HG03060 (cell line): Measurements from ENCODE around the gene DEPP1.
A peak's percentile ranks its signal among the peaks of the same experiment; 100 is the strongest.

Experiments
- ATAC-seq: cut with Tn5 transposase; IDR thresholded peaks from one replicate; pipeline ENCODE4 v1.9.1; 2021; ENCODE audit warnings: low read depth, moderate number of reproducible peaks; ENCODE audit not compliant: unreplicated experiment

DEPP1 gene

GRCh38 chr10:44980309-44981171 is 1.9 kb upstream of the DEPP1 start:
- no peak for ATAC-seq

GRCh38 chr10:44979281-44980191 is 927 bp upstream of the DEPP1 start:
- no peak for ATAC-seq

DNA sequence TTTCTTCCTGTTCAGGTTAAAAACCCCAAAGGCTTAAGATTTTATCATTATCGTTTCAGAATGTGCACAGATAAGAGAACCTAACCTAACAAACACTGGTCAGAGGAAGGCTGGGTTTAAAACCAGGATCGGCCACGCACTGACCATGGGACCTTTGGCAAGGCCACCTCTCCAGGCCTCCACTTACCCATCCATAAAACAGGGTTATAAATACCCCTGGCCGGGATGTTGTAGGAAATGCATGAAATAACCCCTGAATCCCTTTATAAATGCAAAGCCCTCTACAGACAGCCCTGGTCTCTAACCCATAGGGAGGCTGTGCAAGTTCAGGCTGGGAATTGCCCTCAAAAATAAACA is 418 bp downstream of the DEPP1 start:
- ATAC-seq = no peak

DNA sequence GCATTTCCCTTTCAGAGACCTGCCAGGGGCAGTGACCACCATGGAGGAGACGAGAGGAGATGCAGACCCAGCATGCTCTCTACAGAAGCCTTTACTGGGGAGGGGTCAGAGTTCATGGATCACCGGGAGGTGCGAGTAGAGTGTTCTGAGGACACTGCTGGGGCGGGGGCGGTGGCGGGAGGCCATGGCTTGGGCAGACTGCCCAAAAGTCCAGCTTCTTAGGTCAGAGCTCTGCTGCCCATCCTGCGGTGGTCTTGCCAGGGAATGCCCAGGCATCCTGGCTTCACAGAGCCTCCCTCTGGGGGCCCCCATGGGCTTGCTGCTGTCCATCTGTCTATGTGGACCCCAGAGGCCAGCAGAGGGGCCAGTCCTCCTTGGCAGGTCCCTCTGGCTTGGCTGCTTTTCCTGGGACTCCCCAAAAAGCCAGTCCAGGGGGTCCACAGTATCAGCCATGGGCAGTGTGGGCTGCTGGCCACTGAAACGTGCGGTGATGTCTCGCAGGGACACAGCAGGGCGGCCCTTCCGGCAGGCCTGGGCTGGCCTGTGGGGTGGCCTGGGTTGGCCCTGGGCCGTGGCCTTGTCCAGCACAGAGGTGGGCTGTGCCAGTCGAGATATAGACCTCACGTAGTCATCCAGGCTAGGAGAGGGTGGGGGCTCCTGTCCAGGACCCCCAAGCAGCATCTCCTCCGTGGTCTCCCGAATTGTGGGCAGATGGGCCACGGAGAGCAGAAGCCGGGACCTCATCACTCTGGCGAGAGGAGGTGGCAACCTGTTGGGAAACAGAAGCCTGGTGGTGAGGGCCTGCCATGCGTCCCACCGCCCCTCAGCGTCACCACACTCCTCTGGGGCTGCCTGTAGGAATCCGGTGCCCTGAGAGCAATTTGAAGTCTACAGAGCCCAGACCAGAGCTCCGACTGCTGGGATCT is 1.1 kb downstream of the DEPP1 start:
- ATAC-seq = no peak

GRCh38 chr10:44976352-44977198 is 2.0 kb downstream of the DEPP1 start:
- no peak for ATAC-seq

- ATAC-seq = no peak
Observed at GRCh38 chr10:44975431-44976331, 2.9 kb downstream of the DEPP1 start.

DNA sequence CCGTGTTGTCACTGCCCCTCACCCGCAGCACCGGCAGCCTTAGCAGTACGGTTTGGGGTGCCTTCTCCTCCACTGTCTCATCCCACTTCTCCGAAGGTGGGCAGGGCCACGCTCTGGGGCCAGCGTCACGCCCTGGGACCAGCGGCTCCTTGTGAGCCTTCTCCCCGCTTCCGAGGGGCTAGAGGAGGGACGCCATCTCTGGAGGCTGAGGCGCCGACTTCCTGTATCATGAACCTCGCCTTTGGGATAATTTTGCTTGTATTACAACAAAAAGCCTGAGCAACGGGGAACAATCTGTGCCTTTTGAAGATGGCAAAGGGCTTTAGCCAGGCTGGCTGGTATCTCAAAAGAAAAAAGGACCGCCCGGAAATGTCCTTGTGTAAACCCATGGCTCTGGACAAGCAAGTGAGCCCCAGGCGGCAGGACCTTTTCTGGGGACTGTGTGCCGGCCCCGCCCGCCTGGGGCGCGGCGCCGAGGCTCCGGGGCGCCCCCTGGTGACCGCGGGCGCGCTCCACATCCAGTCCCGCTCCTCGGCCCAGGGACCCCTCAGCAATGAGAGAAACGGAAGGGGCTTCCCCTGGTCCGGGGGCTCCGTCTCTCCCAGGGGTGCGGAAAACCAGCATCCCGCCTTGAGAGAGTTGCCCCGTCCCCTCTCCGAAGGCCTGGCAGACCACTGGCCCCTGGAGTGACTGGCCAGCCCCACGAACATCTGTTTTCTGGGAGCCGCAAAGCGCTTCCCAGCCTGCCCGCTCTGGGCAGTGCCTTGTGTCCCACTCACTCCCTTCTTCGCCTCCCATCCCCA is 3.8 kb downstream of the DEPP1 start:
- ATAC-seq = peak; percentile 30

DNA sequence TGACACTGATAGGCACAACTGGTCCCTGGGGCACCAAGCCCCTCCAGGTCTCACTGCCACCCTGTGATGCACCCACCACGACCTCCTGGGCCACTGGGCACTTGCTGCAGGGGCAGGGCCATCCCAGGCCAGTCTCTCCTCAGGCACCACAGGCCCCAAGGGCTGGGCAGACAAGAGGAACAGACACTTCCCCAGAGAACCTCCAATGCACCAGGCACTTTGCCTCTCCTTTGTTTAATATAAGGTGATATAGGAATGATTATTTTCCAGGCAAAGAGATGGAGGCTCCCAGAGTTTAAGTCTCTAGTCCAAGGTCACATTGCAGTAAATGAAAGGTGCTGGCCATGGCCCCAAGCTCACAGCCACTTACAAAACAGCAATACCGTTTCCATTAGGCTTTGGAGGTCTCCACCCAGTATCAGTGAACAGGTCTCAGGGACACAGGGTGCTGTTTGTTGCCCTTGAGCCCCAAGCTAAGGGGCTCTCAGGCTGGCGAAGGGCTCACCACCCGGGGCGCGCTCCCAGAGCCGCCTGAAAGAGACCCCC is 4.5 kb downstream of the DEPP1 start:
- ATAC-seq = no peak

DNA sequence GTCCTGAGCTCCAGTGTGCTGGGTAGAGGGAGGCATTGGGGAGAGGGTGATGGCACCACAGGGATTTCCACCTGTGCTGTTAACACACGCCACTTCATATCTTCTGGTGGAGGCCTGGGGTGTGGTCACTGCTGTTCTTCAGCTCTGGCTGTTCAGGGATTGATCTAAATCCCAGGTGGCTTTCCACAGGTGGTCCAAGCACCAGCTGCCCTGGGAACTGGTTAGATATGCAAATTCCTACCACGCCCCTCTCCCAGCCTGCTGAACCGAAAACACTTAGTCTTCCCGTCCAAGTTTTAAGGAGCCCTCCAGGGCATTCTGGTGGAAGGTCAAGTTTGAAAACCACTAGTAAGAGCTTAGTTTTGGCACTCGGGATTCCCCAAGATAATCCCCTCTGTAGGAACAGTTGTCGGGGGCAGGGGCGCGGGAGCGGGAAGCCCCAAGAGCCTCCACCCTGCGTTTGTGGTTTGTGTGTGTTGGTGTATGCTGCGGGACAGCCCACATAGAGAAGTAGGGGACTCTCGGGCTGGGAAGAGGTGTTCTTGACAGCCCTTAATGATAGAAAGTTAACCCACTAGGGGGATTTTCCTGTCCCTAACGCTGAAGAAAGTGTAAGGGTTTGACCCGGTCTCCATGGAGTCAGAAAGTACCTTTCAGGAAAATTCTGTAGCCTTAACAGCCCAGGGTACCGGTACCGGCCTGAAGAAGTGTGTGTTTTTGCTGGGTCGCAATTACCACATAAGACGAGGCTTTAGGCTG is 5.1 kb downstream of the DEPP1 start:
- ATAC-seq = no peak

DNA sequence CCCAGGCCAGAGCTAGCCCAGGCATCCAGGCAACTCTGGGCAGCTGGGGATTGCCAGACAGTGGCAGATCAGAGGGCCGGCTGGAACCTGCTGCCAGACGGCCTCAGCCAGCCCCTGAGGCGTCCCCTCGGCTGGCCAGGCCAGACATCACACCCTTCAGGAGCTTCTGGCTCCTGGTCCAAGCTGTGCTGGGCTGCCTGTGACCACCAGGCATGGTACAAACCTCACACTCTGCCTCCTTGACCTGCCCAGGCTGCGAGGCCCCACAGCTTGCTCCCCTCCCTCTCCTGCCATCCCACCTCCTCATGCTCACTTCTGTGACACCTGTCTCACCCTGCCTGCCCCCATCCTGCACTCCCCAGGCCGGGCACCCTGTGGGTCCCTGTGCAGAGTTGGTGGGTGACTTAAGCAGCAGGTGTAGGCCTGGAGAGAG is 5.7 kb downstream of the DEPP1 start:
- ATAC-seq = no peak

GRCh38 chr10:44971935-44972757 is 6.5 kb downstream of the DEPP1 start:
- no peak for ATAC-seq

DNA sequence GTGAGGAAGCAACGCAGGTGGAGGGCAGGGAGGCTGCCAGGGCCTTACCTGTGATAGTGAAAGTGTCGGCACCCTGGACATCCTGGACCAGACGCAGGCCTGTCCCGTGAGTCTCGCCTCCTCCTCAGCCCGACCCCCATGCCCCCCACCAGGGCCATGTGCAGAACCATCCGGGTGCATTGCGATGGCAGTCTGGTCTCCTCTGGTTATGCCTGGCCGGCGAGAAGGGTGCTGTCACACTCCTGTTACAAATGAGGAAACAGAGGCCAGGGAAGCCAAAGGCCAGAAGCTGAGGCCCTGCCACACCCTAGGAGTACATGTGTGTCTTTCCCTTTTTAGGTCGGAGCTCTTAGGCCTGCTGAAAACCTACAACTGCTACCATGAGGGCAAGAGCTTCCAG is 7.2 kb downstream of the DEPP1 start:
- no peak for ATAC-seq

- no peak for ATAC-seq
Observed at GRCh38 chr10:44970812-44971395, 7.7 kb downstream of the DEPP1 start.

- no peak for ATAC-seq
Observed at GRCh38 chr10:44969854-44970253, 8.8 kb downstream of the DEPP1 start.

DNA sequence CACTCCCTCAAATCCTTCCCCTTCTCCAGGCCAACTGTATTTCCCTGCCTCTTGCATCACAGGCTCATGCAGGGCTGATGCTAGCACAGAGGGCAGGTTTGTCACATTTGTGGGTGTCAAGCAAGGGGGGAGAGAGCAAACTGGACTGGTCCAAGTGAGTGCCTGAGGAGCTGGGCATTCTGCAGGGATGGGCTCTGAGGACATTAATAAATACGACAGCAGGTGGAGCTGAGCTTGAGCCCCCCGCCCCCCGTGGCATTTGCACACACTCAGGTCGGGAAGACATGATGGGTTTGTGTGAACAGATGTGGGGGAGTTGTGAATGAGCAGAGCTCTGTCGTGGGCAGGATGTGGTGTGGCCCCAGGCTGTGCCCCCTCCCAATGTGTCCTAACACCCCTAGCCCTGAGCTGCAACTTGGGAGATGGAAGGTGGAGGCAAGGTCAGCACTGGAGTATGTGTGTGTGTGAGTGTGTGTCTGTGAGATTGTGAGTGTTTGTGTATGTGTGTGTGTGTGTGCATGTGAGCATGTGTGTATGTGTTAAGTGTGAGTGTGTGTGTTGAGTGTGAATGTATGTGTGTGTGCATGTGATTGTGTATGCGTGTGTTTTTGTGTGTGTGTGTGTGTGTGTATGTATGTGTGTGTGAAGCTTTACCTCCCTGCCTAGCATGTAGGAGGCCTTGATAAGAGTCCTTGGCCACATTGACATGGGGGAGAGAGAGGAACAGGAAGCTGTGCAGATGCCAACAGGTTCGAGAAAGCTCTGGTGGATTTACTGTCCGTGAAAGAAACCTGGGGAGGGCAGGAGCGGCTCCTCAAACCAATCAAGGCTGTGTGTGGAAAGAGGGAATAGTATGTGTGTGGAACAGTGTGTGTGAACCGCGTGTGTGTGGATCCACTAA is 9.9 kb downstream of the DEPP1 start:
- ATAC-seq = no peak
